HG03175 (cell line): Measurements from ENCODE around the gene MYLK4.

Experiments used
- ATAC-seq: cut with Tn5 transposase; IDR thresholded peaks from one replicate; pipeline ENCODE4 v1.9.1; 2021; ENCODE audit warnings: mild to moderate bottlenecking, moderate library complexity; ENCODE audit not compliant: unreplicated experiment

MYLK4 gene

DNA sequence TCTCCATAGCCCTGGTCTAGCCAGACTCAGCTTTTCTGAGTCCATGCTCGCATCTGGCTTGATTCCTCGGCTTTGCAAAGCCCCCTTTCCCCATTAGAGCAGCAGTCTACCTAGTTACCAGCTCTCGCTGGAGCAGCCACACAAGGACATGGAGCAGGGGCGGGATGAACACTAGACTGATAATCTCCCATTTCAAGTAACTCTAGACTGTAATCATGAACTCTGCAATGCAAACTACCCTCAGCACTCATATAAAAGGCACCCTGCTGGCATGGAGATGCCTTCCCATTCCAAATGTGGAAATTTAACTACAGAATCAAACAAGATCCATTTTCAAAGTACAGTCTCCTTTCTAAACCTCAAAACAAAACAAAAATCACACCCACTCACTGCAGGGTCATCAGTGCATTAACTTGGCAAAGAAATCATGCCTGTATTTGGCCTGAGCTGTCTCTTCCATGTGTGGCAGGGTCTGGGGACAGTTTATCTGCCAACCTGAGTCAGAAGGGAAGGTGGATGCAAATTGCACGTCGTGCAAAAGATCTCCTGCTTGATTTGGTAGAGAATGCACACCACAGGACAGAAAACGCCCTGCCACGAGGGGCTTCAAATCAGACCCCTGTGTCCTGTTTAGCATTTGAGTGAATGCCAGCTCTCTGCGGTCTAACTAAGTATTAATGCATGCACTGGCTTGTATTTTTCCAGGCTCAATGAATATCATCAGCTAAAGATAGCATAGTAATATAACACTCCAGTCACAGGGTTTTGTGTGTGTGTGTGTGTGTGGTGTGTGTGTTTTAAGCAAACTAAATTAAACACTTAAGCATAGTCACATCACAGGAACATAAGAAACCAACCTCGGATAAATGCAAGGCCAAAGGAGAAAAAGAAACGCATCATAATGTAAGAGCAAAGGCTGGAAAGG, 85.3 kb downstream of the MYLK4 start:
- no peak for ATAC-seq

DNA sequence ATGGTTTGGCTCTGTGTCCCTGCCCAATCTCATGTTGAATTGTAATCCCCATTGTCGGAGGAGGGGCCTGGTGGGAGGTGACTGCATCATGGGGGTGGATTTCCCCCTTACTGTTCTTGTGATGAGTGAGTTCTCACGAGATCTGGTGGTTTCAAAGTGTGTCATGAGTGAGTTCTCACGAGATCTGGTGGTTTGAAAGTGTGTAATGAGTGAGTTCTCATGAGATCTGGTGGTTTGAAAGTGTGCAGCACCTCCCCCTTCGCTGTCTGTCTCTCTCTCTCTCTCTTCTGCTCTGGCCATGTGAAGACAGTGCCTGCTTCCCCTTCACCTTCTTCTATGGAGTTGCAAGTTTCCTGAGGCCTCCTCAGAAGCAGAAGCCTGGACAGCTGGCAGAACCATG, 87.6 kb downstream of the MYLK4 start:
- no peak for ATAC-seq

DNA sequence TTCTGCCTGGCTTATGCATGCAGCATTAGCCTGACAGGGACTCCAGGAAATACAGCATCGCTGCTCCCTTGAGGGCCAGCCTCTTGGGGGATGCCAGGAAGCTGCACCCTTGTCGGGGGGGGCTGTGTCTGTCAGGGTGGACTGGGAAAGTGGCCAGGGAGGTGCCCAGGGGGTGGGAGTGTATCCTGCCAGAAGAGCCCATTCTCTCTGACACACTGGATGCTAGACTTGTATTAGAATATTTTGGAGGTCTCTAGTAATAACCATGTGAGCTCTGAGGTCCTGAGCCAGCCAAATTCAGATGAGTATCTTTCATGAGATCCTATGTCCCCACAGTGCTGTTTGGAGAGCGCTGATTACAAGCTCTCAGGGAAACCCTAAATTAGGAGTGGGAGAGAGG, 89.1 kb downstream of the MYLK4 start:
- no peak for ATAC-seq

DNA sequence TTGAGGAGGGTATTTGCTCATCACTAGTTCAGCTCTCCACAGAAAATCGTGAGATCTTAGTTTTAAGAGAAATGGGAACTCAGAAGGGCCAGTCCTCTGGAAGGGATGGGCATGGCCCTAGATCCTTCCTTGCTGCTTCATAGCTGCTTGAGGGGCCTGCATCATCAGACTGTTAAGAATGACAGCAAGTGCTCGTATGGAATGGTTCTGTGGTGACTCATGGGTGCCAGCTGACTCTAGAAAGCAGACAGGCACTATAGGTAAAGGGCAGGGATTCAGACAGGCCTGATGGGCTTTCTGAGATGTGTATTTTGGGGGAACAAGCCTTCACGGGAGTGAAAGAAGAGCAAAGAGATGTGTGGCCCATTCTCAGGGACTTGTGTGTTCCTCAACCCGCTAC, 90.8 kb downstream of the MYLK4 start:
- ATAC-seq = no peak

DNA sequence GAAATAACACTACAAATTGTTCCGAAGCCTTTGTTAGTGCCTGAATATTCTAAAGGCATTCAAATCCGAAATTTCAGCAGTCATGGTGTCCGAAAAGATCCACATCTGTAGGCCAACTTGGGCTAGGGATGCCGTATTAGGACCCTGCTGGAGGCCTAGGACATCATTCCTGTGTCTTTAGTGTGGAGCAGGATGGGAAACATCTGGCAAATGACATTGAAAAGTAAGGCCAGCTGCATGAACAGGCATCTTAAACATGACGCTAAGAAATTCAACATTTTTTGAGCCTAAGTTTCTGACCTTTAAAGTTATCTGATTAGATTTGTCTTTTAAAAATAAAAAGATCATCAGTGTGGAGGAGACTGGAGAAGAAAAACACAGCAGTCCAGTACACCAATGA, 91.3 kb downstream of the MYLK4 start:
- no peak for ATAC-seq

DNA sequence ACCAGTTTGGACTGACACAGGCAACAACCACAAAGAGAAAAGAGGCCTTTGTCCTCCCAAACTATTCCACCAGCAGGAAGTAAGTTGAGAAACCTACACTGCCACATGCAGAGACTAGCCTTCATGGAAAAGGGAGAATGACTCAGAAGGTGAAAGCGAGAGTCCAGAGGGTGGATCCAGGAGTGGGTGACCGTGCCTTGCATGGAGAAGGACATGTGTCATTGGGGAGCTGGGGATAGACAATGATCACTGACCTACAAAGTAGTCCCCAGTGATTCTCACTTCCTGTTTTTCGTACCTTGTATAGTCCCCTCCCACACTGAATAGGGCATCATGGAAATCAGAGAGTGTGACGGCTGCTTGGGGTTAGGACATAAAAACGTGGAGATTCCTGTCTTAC, 91.9 kb downstream of the MYLK4 start:
- peak; percentile 86 for ATAC-seq

DNA sequence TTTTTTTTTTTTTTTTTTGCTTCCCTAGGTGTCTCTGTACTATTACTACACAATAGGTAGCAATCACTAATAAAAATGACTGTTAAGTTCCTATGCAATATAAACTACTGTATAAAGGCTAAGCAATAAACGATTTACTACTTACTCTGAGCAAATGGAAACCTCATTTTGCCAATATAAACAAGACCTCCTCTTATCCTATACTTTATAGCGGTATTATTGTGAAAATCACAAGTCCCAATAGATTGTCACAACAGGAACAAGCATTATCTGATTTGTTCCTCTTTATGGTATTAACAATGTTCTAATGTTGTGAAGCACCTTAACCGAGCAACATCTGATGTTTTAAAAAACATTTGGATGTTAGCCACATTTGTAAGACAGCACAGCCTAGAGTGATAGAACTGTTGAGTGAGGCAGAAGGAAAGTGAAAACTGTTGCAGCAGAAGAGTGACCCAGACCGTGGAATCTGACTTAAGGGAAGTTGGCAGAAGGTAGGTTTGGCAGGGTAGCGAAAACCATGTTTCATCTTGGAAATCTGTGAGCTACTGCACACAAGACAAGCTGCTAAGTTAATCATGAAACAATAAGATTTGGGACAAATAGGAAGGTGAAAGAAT, 94.2 kb downstream of the MYLK4 start:
- no peak for ATAC-seq

DNA sequence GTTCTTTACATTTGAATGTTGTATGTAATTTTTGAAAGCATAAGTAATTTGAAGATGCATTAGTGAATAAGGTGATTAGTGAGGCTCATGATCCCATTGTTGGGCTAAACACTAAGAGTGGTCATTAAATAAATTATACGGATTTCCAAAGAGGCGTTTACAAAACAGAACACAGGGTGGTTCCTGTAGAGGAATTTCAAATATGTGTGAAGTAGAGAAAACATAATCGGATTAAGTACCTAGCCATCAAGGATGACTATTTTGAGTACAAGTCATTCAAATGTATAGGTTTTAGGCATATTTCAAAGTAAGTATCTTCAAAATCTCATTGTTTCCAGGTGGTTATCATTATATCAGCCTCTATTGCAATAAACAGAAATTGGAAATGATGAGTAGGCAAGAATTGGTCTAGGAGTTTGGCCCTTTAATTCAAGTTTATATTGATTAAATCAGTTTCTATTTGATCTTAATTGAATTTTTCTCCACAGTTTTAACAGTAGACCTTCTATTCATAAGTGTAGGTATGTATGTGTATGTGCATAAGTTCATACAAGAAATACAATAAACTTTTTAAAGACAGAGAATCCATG, 94.8 kb downstream of the MYLK4 start:
- ATAC-seq = no peak

DNA sequence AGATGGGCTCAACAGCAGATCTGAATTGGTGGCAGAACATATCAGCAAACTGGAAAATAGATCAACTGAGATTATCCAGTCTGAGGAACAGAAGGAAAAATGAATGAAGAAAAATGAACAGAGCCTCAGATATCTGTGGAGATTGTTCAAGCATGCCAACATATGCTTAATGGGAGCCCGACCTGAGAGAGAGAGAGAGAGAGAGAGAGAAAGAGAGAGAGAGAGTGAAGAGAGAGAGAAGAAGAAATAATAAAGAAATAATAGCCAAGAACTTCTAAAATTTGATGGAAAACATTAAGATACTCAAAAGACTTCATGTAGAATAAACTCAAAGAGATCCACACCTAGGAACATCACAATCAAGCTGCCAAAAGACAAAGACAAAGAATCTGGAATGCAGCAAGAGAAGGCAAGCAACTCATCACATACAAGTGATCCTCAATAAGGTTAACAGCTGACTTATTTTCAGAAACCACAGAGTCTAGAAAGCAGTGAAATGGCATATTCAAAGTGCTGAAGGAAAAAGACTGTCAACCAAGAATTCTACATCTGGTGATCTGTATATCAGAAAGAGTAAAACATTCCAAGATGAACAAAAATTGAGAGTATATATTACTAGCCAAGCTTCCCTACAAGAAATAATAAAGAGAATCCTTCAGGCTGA, 97.2 kb downstream of the MYLK4 start:
- no peak for ATAC-seq

DNA sequence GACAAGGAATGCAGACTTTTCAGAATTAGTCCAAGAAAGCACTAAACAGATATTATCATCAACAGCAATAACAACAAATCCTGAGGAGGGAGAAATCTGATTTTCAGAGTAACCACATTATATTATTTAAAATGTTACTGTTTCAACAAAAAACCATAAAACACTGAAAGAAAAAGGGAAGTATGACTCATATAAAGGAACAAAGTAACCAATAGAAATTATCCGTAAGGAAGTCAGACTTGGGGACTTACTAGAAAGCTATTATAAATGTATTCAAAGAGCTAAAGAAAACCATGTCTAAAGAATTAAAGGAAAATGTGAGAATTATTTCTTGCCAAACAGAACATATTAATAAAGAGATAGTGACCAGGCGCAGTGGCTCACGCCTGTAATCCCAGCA, 98.1 kb downstream of the MYLK4 start:
- no peak for ATAC-seq

DNA sequence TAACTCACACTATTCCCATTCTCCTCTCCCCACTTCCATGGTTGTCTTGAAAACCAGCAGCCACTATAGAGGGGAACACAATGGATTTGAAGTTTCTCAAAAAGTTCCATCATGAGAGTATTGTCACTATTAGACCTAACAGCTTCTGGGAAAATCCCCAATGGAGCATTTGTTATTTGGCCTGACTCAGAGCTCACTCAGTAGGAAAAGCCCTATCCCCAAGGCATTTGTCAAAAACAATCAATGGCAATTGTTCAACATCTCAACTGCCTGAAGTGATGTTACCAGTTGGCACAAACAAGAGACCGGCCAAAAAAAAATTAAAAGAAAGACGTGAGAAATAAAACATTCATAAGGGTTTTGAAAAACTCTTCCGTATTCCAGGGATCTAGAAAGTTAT, 98.8 kb downstream of the MYLK4 start:
- no peak for ATAC-seq

DNA sequence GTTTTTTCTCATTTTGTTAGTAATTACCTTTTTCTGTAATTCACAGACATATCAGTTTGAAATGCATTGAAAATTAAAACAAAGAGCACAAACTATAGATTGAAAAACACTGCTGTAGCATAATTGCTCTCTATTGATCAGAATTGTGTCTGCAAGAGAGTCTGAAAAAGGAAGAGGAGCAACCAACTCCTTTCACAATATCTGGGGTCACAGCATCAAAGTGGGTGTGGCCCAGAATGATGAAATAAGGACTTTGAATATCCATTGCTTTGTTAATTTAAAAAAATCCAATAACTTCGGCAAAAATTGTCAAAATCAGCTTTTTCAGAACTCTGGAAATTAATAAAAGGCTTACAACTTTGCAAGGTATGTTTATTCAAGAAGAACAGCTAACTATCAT, 99.2 kb downstream of the MYLK4 start:
- no peak for ATAC-seq

DNA sequence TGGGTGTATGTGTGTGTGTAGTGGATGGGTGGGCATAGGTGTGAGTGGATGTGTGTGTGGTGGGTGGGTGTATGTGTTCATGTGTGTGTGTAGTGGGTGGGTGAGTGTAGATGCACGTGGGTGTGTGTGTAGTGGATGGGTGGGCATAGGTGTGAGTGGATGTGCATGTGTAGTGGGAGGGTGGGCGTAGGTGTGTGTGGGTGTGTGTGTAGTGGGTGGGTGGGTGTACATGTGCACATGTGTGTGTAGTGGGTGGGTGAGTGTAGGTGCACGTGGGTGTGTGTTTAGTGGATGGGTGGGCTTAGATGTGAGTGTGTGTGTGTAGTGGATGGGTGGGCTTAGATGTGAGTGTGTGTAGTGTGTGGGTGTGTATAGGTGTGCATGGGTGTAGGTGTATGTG, 104.4 kb downstream of the MYLK4 start:
- no peak for ATAC-seq

DNA sequence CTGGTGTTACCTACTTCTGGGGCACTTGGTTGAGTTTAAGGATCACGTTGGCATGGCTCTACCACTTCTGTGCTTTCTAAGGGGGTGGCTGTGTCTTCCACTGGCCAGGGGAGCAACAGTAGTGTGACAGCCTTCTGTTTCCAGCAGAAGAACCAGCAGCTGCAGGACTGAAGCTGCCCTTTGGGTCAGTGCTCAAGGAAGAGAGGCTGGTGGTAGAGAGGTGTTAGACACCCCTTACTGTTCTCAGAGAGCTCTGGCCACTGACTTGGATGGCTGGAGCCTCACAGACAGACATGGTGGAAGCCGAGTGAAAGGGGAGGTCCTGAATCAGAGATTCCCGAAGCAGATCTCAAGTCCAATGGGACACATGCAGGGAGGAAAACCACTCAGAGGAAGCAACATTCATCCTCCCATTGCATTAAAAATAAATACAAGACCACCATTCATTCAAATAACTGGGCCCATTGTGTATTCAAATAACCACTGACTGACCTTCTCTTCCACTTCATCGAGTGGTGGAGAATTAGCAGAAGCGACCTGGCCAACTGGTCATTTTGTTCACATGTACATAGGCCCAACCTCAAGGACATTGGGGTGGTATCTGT, 106.7 kb downstream of the MYLK4 start:
- no peak for ATAC-seq

DNA sequence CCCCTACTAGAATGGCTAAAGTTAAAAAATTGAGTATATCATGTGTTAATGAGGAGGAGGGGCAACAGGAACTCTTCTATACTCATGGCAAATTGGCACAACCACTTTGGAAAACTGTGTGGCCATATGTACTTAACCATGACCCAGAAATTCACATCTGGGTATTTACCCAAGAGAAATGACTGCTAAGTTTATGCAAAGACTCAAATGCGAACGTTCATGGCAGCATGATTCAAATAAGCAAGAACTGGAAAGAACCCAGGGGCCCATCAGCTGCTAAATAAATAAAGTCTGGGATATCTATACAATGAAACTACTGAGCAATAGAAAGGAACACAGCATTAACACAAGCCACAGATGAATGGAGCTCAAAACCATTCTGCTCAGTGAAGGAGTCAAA, 107.6 kb downstream of the MYLK4 start:
- no peak for ATAC-seq

DNA sequence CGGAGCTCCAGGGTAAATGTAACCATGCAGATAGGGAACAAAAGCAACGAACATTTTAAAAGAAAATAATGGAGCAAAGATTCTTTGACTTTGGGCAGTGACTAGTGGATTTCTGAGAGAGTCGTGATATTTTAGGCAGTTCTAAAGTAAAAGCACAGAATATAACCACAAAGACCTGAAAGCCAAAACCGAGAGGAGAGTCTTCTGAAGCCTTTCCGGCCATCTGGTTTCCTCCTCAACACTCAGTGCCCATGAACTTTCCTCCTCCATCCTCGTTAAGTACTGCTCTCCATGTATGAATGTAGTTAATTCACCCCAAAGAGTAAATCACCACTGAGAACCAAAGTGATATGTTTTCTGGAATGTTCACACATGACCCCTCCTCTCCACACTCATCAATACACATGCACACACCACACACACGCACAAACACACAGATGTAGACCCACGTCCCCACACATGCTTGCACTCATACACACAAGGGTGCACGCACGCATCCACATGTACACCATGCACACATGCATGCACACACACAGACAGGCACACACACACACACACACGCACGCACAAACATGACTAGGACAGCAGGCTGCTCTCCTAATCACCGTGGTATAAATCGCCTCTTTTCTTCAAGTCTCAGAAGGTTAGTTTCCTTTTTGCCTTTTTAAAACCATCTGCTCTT, 109.5 kb downstream of the MYLK4 start:
- peak; percentile 66 for ATAC-seq

DNA sequence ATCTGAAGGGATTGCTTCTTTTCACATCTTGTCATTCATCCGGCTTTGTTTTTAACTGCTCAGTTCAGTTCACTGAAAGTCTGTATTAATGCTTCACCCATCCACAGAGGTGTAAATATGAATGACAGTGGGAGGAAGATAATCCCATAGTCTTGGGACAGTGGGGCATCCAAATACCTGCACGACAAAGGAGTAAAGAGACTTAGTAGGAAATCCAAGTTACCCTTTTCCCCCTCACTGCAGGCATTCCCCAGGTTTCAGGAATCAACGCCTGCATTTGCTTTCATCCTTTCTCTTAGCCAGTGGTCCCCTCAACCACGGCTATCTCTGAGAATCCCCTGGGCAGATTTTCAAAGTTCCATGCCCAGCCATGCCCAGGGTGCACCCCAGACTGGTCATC, 110.2 kb downstream of the MYLK4 start:
- no peak for ATAC-seq

DNA sequence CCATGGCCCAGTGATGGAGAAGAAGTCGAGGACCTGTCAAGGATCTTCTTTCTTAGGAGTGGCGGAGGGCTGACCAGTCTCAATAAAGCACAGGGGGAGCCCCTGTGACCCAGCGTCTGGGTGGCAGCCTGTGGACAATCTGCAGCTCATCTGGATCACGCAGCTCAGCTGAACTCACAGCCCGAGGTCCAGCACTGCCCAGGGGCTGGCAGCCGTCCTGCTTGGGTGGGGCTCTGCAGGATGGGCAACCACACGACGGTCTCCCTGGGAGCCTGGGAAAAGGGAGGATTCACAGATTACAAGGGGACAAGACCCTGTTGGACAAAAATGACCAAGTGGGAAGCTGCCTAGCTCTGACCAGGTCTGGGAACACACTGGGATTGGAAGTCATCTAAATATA, 110.8 kb downstream of the MYLK4 start:
- ATAC-seq = no peak

DNA sequence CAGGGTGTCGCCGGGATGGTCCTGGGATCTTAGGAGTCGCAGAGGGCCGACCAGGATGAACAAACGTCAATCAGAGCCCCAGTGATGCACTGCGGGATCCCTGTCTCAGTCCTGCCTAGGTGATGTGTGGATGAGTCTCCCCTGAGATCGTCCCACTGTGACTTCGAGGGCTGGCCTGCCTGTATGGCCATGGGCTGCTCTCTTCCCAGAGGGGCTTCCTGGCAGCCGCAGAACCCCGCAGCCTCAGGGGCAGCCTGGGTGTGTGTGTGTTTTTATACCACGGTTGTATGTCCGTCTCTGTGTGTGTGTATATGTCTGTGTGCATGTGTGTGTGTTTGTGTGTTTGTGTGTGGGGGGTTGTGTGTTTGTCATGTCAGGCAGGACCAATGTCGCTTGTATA, 111.6 kb downstream of the MYLK4 start:
- ATAC-seq = no peak

DNA sequence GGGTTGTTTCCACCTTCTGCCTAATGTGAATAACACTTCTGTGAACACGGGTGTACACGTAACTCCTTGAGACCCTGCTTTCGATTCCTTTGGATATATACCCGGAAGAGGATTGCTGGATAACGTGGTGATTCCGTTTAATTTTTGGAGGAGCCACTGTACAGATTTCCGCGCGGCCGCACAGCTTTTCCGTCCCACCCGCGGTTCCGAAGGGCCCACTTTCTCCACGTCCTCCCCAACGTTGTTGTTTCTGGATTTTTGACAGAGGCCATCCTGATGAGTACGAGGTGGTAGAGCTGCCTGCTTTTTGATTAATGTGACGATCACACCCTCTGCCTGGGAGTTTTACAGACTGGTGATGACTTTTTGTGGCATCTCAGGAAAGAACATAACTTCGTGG, 114.0 kb downstream of the MYLK4 start:
- ATAC-seq = no peak

DNA sequence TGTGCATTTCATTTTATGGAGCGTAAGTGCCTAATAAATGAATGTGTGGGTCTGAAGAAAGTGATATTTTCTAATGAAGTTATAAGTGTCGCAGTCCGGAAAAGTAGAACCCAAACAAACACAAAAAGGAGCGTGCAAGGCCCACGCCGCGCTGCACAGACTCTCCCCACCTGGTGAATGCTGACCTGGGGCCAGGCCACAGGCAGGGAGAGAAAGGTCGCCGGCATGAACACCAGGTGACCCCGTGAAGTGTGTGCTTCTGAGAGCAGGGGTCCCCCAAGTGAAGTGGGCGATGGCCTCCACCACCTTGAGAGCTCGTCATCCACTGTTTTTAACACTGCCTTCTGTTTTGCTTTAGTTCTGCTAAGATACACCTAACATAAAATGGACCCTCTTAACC, 114.8 kb downstream of the MYLK4 start:
- ATAC-seq = no peak
